ENCODE data around the gene HLTF.

DNA sequence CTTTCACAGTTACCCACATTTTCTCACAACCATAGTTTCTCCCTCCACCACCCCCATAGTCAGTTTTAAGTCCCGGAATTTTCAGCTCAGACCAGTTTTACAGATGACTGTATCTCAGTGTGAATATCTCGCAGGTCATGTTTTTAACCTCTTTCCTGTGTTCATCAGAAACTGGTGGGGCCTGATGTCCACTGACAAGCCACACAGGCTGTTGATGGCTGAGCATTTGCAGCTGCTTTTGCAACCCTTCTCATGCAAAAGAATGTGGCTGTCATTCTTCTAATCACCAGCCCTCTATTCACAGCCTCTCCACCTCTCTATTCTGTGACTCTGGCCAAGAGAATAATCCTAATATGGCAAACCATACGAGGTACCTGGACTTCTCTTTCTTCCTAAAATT is 86.5 kb downstream of the HLTF start:
- TF ChIP-seq, protein P1, sequence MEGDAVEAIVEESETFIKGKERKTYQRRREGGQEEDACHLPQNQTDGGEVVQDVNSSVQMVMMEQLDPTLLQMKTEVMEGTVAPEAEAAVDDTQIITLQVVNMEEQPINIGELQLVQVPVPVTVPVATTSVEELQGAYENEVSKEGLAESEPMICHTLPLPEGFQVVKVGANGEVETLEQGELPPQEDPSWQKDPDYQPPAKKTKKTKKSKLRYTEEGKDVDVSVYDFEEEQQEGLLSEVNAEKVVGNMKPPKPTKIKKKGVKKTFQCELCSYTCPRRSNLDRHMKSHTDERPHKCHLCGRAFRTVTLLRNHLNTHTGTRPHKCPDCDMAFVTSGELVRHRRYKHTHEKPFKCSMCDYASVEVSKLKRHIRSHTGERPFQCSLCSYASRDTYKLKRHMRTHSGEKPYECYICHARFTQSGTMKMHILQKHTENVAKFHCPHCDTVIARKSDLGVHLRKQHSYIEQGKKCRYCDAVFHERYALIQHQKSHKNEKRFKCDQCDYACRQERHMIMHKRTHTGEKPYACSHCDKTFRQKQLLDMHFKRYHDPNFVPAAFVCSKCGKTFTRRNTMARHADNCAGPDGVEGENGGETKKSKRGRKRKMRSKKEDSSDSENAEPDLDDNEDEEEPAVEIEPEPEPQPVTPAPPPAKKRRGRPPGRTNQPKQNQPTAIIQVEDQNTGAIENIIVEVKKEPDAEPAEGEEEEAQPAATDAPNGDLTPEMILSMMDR (conservative IDR thresholded peaks at IDR 0.05; ENCODE audit: low read depth, low read length), result no peak
- TF ChIP-seq EZH2 (IDR thresholded peaks at IDR 0.05; ENCODE audit: borderline replicate concordance, low read depth, low read length, poor library complexity, severe bottlenecking), result no peak

Data from A673 (cell line).